DMS114 treated with DMSO at 0.1 percent for 48 hours (cell line): Measurements from ENCODE around the gene GCA.

Experiments
- DNase-seq: peaks from one replicate; lab custom pipeline; 2025; ENCODE audit not compliant: unreplicated experiment; lab: John Stamatoyannopoulos, UW

The GCA gene

GRCh38 chr2:162327806-162328205 lies 16.1 kb upstream of the GCA start:
- no peak for DNase-seq

- DNase-seq: no peak
These were observed 15.3 kb upstream of the GCA start for GRCh38 chr2:162328424-162329157.

GRCh38 chr2:162330881-162331280 lies 13.1 kb upstream of the GCA start:
- no peak for DNase-seq

GRCh38 chr2:162333968-162334367 lies 10.0 kb upstream of the GCA start:
- DNase-seq: peak; percentile 12

- DNase-seq: no peak
These were observed 6.1 kb upstream of the GCA start for GRCh38 chr2:162337868-162338267.

- no peak for DNase-seq
These were observed 3.1 kb upstream of the GCA start for GRCh38 chr2:162340822-162341221.

- no peak for DNase-seq
These were observed 1.6 kb upstream of the GCA start for GRCh38 chr2:162342321-162342720.

GRCh38 chr2:162342841-162343240 lies 1.1 kb upstream of the GCA start:
- DNase-seq: no peak

- no peak for DNase-seq
These were observed 474 bp upstream of the GCA start for GRCh38 chr2:162343492-162343823.

- DNase-seq: no peak
These were observed 652 bp downstream of the GCA start for GRCh38 chr2:162344617-162344950.

- DNase-seq: no peak
These were observed 21.5 kb downstream of the GCA start for GRCh38 chr2:162365392-162365791.

- DNase-seq: no peak
These were observed 24.6 kb downstream of the GCA start for GRCh38 chr2:162368494-162368893.

GRCh38 chr2:162369551-162369950 lies 25.6 kb downstream of the GCA start:
- DNase-seq: no peak

- DNase-seq: no peak
These were observed 27.0 kb downstream of the GCA start for GRCh38 chr2:162370931-162371330.

- no peak for DNase-seq
These were observed 28.9 kb downstream of the GCA start for GRCh38 chr2:162372818-162373217.

GRCh38 chr2:162379719-162380580 lies 36.0 kb downstream of the GCA start:
- no peak for DNase-seq

GRCh38 chr2:162381851-162382250 lies 37.9 kb downstream of the GCA start:
- no peak for DNase-seq

GRCh38 chr2:162382278-162382677 lies 38.3 kb downstream of the GCA start:
- DNase-seq: no peak

GRCh38 chr2:162385536-162385935 lies 41.6 kb downstream of the GCA start:
- DNase-seq: no peak

- no peak for DNase-seq
These were observed 46.9 kb downstream of the GCA start for GRCh38 chr2:162390801-162391200.

GRCh38 chr2:162400336-162400735 lies 56.4 kb downstream of the GCA start:
- no peak for DNase-seq

- DNase-seq: no peak
These were observed 57.9 kb downstream of the GCA start for GRCh38 chr2:162401871-162402270.

GRCh38 chr2:162403884-162404283 lies 60.0 kb downstream of the GCA start:
- DNase-seq: no peak
